Neural progenitor cell (in vitro differentiated cells): ENCODE results near the gene GCNT2. TPM values are rescaled to one million over a fixed set of nuclear protein-coding genes. Genes with fewer than 3 reads are reported as not detected.
"Not testable (repeated sequence)": the region's sequence is repeated elsewhere in the genome, so short reads cannot be mapped to it uniquely, and the experiment has no call there.

Experiments used
- DNase-seq: peaks from one replicate; pipeline ENCODE4 v3.0.0-alpha.2; 2016; ENCODE audit warnings: low spot score
- H2AFZ ChIP-seq: fragments of 200-600 bp; sonication (generic); replicated peaks from 2 replicates; pipeline ENCODE4 v1.6.1; 2016; ENCODE audit warnings: antibody characterized with exemption
- H3F3A ChIP-seq: fragments of 200-600 bp; sonication (generic); 2 replicates; pipeline ENCODE4 v1.6.1; 2016; ENCODE audit warnings: antibody characterized with exemption, low read depth
- H3K27ac ChIP-seq: fragments of 200-600 bp; sonication (generic); 2 replicates; pipeline ENCODE4 v1.5.1; 2016; ENCODE audit warnings: mild to moderate bottlenecking
- H3K27me3 ChIP-seq: fragments of 200-600 bp; sonication (generic); 2 replicates; pipeline ENCODE4 v1.6.1; 2016; ENCODE audit warnings: mild to moderate bottlenecking, moderate library complexity
- H3K36me3 ChIP-seq: fragments of 200-600 bp; sonication (generic); 2 replicates; pipeline ENCODE4 v1.5.1; 2016
- H3K4me1 ChIP-seq: fragments of 200-600 bp; sonication (generic); 2 replicates; pipeline ENCODE4 v1.6.1; 2016; ENCODE audit warnings: mixed run types
- H3K4me2 ChIP-seq: fragments of 200-600 bp; sonication (generic); 2 replicates; pipeline ENCODE4 v1.6.1; 2016
- H3K4me3 ChIP-seq: fragments of 200-600 bp; sonication (generic); 2 replicates; pipeline ENCODE4 v1.5.1; 2016
- H3K79me2 ChIP-seq: fragments of 200-600 bp; sonication (generic); 2 replicates; pipeline ENCODE4 v1.6.1; 2016; ENCODE audit warnings: low read depth
- H3K9ac ChIP-seq: fragments of 200-600 bp; sonication (generic); 2 replicates; pipeline ENCODE4 v1.6.1; 2016
- H3K9me3 ChIP-seq: fragments of 200-600 bp; sonication (generic); 2 replicates; pipeline ENCODE4 v1.5.1; 2016; ENCODE audit warnings: low read depth
- H4K20me1 ChIP-seq: fragments of 200-600 bp; sonication (generic); 2 replicates; pipeline ENCODE4 v1.6.1; 2016; ENCODE audit warnings: low read depth
- H3K27ac Mint-ChIP-seq: 3 replicates; pipeline ENCODE4 v1.8.0; 2021; ENCODE audit warnings: mixed read lengths
- H3K27me3 Mint-ChIP-seq: 2 replicates; pipeline ENCODE4 v1.8.0; 2022; ENCODE audit warnings: low read depth, mild to moderate bottlenecking, inconsistent platforms, moderate library complexity, mixed read lengths; ENCODE audit not compliant: insufficient read depth
- H3K36me3 Mint-ChIP-seq: 3 replicates; pipeline ENCODE4 v1.8.0; 2021; ENCODE audit warnings: mixed read lengths
- H3K4me1 Mint-ChIP-seq: 3 replicates; pipeline ENCODE4 v1.8.0; 2021; ENCODE audit warnings: mixed read lengths
- H3K4me3 Mint-ChIP-seq: 3 replicates; pipeline ENCODE4 v1.8.0; 2021; ENCODE audit warnings: mild to moderate bottlenecking, moderate library complexity, mixed read lengths
- H3K9me3 Mint-ChIP-seq: 3 replicates; pipeline ENCODE4 v1.8.0; 2020; ENCODE audit warnings: mixed read lengths
- EZH2 ChIP-seq: fragments of 200-600 bp; sonication (generic); IDR thresholded peaks from 2 replicates; pipeline ENCODE4 v1.6.1; 2017; ENCODE audit warnings: antibody characterized with exemption, mild to moderate bottlenecking, moderate library complexity
- EZH2phosphoT487 ChIP-seq: fragments of 200-600 bp; sonication (generic); IDR thresholded peaks from 2 replicates; pipeline ENCODE4 v1.6.1; 2017; ENCODE audit warnings: antibody characterized with exemption
- total RNA-seq: library from RNA; depleted of rRNA; stranded (reverse); fragments of >200 nt; gene quantifications from 2 replicates; pipeline ENCODE4 v1.2.3, GENCODE V29; 2015; ENCODE audit warnings: low replicate concordance
- TF ChIP-seq, protein P1 (sequence below): fragments of 200-600 bp; sonication (generic); IDR thresholded peaks from 2 replicates; pipeline ENCODE4 v1.5.1; 2017; ENCODE audit warnings: antibody characterized with exemption, mild to moderate bottlenecking

GCNT2 gene
- total RNA-seq, 1 donor from 2014 or later, result 48.4 TPM

DNA sequence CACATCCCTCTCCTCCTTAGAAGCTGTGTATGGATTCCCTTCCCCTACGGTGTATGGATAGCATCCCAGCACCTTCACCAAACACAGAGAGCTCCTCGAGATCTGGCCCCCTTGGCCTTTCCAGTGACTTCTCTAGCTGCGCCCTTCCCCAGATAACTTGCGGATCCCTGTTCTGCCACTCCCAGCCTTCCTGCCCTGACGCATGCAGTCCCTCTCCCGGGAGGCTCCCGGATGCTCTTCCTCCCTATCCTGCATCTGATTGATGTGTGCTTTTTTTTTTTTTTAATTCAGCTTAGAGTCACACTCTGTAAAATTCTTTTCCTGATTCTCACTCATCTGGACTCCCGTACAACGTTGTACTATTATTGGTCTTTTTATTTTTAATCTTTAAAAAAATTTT, 44.8 kb downstream of the GCNT2 start:
- Mint-ChIP-seq H3K36me3 (peaks cover 5% of the 10 kb centered on the region), H3K4me1 (peaks cover 18% of the 10 kb centered on the region), H3K9me3 (no peaks in the 10 kb centered on the region), H3K4me3 (no peak overlapping the region), H3K27ac (no peak overlapping the region), H3K27me3 (no peaks in the 10 kb centered on the region)
- H3K4me1 ChIP-seq, result peaks cover under 1% of the 10 kb centered on the region
- no peak overlapping the region for H3K27ac ChIP-seq
- peaks cover 20% of the 10 kb centered on the region for H3K79me2 ChIP-seq
- no peaks in the 10 kb centered on the region for H3F3A ChIP-seq
- H3K9me3 ChIP-seq, result no peaks in the 10 kb centered on the region
- TF ChIP-seq EZH2, result no peak
- H3K9ac ChIP-seq, result no peak overlapping the region
- H3K4me2 ChIP-seq, result no peak overlapping the region
- no peak overlapping the region for H2AFZ ChIP-seq
- no peak overlapping the region for H3K4me3 ChIP-seq
- no peaks in the 10 kb centered on the region for H3K36me3 ChIP-seq
- no peaks in the 10 kb centered on the region for H3K27me3 ChIP-seq
- no peak for DNase-seq
- no peaks in the 10 kb centered on the region for H4K20me1 ChIP-seq

- Mint-ChIP-seq H3K4me3 (no peak overlapping the region), H3K36me3 (peaks cover 11% of the 10 kb centered on the region), H3K4me1 (peaks cover 10% of the 10 kb centered on the region), H3K9me3 (no peaks in the 10 kb centered on the region), H3K27me3 (no peaks in the 10 kb centered on the region), H3K27ac (no peak overlapping the region)
- no peaks in the 10 kb centered on the region for H3K27me3 ChIP-seq
- H3K79me2 ChIP-seq, result peaks cover 13% of the 10 kb centered on the region
- DNase-seq, result no peak
- H3K9me3 ChIP-seq, result no peaks in the 10 kb centered on the region
- TF ChIP-seq, protein P1, sequence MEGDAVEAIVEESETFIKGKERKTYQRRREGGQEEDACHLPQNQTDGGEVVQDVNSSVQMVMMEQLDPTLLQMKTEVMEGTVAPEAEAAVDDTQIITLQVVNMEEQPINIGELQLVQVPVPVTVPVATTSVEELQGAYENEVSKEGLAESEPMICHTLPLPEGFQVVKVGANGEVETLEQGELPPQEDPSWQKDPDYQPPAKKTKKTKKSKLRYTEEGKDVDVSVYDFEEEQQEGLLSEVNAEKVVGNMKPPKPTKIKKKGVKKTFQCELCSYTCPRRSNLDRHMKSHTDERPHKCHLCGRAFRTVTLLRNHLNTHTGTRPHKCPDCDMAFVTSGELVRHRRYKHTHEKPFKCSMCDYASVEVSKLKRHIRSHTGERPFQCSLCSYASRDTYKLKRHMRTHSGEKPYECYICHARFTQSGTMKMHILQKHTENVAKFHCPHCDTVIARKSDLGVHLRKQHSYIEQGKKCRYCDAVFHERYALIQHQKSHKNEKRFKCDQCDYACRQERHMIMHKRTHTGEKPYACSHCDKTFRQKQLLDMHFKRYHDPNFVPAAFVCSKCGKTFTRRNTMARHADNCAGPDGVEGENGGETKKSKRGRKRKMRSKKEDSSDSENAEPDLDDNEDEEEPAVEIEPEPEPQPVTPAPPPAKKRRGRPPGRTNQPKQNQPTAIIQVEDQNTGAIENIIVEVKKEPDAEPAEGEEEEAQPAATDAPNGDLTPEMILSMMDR, result no peak
- TF ChIP-seq EZH2phosphoT487 (no peak), EZH2 (no peak)
- H3K4me1 ChIP-seq, result no peaks in the 10 kb centered on the region
- no peaks in the 10 kb centered on the region for H3F3A ChIP-seq
- no peaks in the 10 kb centered on the region for H3K36me3 ChIP-seq
- no peak overlapping the region for H2AFZ ChIP-seq
- no peaks in the 10 kb centered on the region for H4K20me1 ChIP-seq
- no peak overlapping the region for H3K4me3 ChIP-seq
- H3K9ac ChIP-seq, result no peak overlapping the region
- no peak overlapping the region for H3K4me2 ChIP-seq
- no peak overlapping the region for H3K27ac ChIP-seq
Measured at GRCh38 chr6:10567256-10568026, 46.3 kb downstream of the GCNT2 start.

GRCh38 chr6:10569392-10570127, 48.4 kb downstream of the GCNT2 start:
- H3K4me2 ChIP-seq, result no peak overlapping the region
- H3K27me3 Mint-ChIP-seq, result no peaks in the 10 kb centered on the region
- H3K36me3 ChIP-seq, result no peaks in the 10 kb centered on the region
- peaks cover 13% of the 10 kb centered on the region for H3K4me1 Mint-ChIP-seq
- no peaks in the 10 kb centered on the region for H3F3A ChIP-seq
- no peak for DNase-seq
- H3K27ac Mint-ChIP-seq, result no peak overlapping the region
- H3K27ac ChIP-seq, result no peak overlapping the region
- no peak overlapping the region for H3K9ac ChIP-seq
- TF ChIP-seq EZH2 (no peak), EZH2phosphoT487 (no peak)
- TF ChIP-seq, protein P1, result no peak
- no peaks in the 10 kb centered on the region for H3K9me3 Mint-ChIP-seq
- H3K36me3 Mint-ChIP-seq, result peaks cover 14% of the 10 kb centered on the region
- peaks cover 15% of the 10 kb centered on the region for H3K4me1 ChIP-seq
- no peaks in the 10 kb centered on the region for H3K27me3 ChIP-seq
- no peak overlapping the region for H2AFZ ChIP-seq
- H3K9me3 ChIP-seq, result no peaks in the 10 kb centered on the region
- no peak overlapping the region for H3K4me3 Mint-ChIP-seq
- no peaks in the 10 kb centered on the region for H4K20me1 ChIP-seq
- H3K4me3 ChIP-seq, result no peak overlapping the region
- peaks cover 5% of the 10 kb centered on the region for H3K79me2 ChIP-seq

GRCh38 chr6:10575519-10575918, 54.4 kb downstream of the GCNT2 start:
- H3K27ac ChIP-seq, H3K27me3 Mint-ChIP-seq, H3K4me3 Mint-ChIP-seq, DNase-seq, H2AFZ ChIP-seq, H4K20me1 ChIP-seq, H3K9ac ChIP-seq, H3K4me2 ChIP-seq, H3K27me3 ChIP-seq, H3K4me3 ChIP-seq, H3K9me3 Mint-ChIP-seq, H3K36me3 ChIP-seq, H3K79me2 ChIP-seq, H3K9me3 ChIP-seq, H3K4me1 Mint-ChIP-seq, H3K27ac Mint-ChIP-seq: not testable (repeated sequence)
- peaks cover 15% of the 10 kb centered on the region for H3F3A ChIP-seq
- peaks cover 12% of the 10 kb centered on the region for H3K36me3 Mint-ChIP-seq
- H3K4me1 ChIP-seq, result peaks cover 23% of the 10 kb centered on the region
